GM12864 (cell line): Measurements from ENCODE around the gene SMOC2.
"Not testable (repeated sequence)": the region's sequence is repeated elsewhere in the genome, so short reads cannot be mapped to it uniquely, and the experiment has no call there.

Experiments
- DNase-seq: peaks from one replicate; pipeline ENCODE4 v3.0.0-alpha.2; 2011; ENCODE audit warnings: low read depth
- H3K4me3 ChIP-seq: 2 replicates; pipeline ENCODE4 v1.5.1; 2011; ENCODE audit warnings: mild to moderate bottlenecking, low read depth, low read length, control low read depth
- CTCF ChIP-seq: IDR thresholded peaks from 2 replicates; pipeline ENCODE4 v1.5.1; 2011; ENCODE audit warnings: low read depth, mild to moderate bottlenecking, moderate library complexity, low read length, control low read depth, inconsistent platforms; ENCODE audit errors: missing control alignments

SMOC2 gene

GRCh38 chr6:168536665-168537539 is 95.9 kb downstream of the SMOC2 start:
- TF ChIP-seq CTCF: no peak
- H3K4me3 ChIP-seq: no peak overlapping the region
- no peak for DNase-seq

GRCh38 chr6:168537540-168537884 is 96.5 kb downstream of the SMOC2 start:
- TF ChIP-seq CTCF: no peak
- DNase-seq: no peak
- no peak overlapping the region for H3K4me3 ChIP-seq

- not testable (repeated sequence) for DNase-seq, H3K4me3 ChIP-seq
Observed at GRCh38 chr6:168538188-168538891, 97.4 kb downstream of the SMOC2 start.

GRCh38 chr6:168538892-168539811 is 98.2 kb downstream of the SMOC2 start:
- H3K4me3 ChIP-seq: no peak overlapping the region
- no peak for DNase-seq

GRCh38 chr6:168540713-168541291 is 99.8 kb downstream of the SMOC2 start:
- H3K4me3 ChIP-seq: no peak overlapping the region
- TF ChIP-seq CTCF: no peak
- DNase-seq: no peak

More at GRCh38 chr6:168538892-168539811, 98.2 kb downstream of the SMOC2 start:
- TF ChIP-seq CTCF: no peak

GRCh38 chr6:168541307-168541706 is 100.3 kb downstream of the SMOC2 start:
- DNase-seq: no peak
- H3K4me3 ChIP-seq: no peak overlapping the region
- TF ChIP-seq CTCF: no peak
